Occipital lobe (tissue), 2 donors: ENCODE measurements around the gene RPL32. TPM values are rescaled to one million over a fixed set of nuclear protein-coding genes. Genes with fewer than 3 reads are reported as not detected.
"Not testable (repeated sequence)": the region's sequence is repeated elsewhere in the genome, so short reads cannot be mapped to it uniquely, and the experiment has no call there.

Source experiments
- DNase-seq: peaks from one replicate; lab custom pipeline; 2025; lab: John Stamatoyannopoulos, UW
- total RNA-seq: library from RNA; depleted of rRNA; stranded (reverse); fragments of >200 nt; gene quantifications from one replicate; pipeline ENCODE4 v1.2.3, GENCODE V29; 2014

Gene RPL32
- total RNA-seq, 1 donor from 2014 or later, result 2,076 TPM

DNA sequence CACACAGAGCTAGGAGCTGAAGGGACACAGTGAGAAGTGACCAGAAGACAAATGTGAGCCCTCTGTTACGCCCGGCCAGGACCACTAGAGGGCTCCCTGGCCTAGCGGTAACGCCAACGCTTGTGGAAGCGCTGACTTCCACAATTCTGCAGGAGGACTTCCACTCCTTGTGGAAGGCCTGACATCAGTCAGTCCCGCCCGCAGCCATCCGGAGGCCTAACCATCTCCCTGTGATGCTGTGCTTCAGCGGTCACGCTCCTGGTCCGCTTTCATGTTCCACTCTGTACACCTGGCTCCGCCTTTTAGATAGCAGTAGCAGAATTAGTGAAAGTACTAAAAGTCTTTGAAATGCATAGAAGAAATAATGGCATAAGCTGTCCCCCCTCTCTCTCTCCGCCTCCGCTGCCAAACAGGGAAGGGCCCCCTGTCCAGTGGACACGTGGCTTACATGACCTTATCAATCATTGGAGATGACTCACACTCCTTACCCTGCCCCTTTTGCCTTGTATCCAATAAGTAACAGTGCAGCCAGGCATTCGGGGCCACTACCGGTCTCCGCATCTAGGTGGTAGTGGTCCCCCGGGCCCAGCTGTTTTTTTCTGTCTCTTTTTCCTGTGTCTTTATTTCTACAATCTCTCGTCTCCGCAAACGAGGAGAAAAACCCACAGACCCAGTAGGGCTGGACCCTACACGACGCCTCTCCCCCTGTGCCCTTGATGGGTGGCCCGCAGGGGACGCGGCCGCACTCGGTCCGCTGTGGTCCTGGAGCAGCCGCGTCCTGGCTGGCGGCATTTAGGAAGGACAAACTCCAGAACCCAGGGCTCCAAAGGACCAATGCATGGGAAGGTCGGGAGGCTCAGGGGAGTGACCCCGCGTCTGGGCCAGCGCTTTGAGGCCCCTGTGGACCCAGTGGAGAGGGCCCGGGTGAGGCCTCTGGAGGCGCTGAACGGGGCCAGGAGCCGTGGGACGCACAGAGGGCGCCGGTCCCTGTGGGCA is 27.0 kb upstream of the RPL32 start:
- peak; percentile 78 for DNase-seq

DNA sequence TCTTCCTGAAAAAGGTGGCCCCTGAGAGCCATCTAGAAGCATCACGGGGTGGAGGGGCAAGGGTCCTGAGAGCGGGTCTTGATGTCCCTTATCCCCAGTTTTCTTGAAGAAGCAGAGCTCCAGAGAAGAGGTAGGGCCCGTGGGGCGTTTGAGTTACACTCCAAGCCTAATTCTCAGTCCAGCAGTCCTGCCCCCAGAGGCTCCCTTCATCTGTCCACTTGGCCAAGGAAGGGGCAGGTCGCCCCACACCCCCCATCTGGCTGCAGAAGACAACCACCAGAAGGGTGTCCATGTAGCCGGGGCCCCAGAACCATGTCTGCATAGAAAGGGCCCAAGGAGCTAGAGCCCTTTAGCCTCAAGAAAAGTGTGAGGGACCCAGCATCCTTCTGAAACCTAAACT is 25.5 kb upstream of the RPL32 start:
- DNase-seq, result no peak

DNA sequence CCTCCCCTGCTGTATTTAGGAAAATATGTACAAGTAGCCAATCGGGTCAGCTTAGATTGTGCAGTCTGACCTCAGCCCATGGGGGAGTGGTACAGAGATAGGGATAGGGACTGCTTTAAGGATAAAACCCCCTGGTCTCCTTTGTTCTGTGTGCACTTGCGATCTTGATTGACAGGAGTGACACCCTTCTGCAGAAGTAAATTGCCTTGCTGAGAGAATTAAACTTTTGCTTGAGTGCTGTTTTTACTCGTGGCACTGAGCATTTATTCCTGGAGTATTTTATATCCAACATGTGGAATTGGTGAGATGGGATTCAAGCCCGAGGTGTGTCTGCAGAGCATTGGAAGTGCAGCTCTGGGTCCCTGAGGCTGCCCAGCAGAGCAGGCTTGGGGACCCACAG is 23.9 kb upstream of the RPL32 start:
- DNase-seq, result no peak

DNA sequence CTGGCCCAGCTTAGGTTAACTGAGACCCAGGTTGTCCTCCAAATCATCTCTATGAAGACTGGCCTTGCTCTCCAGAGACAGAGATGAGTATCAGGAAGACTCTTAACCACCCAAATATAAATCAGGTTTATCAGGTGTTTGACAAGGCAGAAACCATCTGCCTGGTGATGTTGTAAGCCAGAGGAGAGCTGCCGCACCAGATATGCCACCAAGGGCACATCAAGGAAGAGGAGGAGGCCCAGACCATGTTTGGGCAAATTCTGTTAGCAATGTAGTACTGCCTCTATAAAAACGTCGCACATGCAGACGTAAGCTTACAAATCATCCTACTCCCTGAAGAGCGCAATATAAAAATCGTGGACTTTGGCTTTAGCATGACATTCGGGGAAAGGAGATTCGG is 21.0 kb upstream of the RPL32 start:
- no peak for DNase-seq

DNA sequence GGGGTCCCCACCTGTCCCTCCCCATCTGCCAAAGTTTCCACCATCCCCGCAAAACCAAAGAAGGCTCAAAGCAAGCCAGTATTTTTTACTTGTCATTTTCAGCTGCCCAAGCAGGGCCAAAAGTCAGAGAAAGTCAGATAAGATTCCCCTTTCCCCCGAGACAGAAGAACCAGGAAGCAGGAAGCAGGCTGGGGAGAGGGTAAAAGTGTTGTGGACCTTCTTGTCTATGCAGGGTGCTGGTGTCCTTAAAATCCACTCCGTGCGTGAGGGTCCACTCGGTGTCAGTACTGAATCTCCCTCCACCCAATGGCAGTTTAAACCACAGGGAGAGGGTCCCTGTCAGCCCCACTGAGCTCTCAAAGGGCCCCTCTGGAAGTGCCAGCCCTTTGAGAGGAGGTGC is 20.2 kb upstream of the RPL32 start:
- DNase-seq, result no peak

DNA sequence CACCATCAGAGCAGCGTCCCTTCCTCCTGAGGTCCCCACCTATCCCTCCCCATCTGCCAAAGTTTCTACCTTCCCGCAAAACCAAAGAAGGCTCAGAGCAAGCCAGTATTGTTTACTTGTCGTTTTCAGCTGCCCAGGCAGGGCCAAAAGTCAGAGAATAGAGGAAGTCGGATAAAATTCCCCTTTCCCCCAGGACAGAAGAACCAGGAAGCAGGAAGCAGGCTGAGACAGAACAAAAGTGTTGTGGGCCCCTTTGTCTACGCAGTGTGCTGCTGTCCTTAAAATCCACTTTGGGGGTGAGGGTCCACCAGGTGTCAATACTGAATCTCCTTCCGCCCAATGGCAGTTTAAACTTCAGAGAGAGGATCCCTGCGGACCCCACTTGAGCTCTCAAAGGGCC is 18.5 kb upstream of the RPL32 start:
- DNase-seq, result no peak

DNA sequence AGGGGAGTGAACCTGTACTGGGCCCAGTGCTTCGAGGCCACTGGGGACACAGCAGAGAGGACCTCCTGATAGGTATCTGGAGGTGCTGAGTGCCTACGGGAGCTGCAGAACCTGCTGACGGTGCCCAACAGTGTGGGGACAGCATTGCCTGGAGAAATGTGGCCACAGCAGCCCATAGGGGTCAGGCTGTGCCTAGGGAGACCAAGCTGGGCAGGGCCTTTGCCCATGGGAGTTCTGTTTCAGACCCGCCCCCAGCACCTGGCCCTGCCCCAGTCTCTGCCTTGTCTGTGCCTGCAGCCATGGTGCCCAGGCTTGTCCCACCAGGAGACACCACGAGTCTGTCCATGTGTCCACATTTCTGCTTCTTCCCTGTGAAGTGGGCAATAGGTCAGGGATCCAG is 15.3 kb upstream of the RPL32 start:
- DNase-seq, result no peak

DNA sequence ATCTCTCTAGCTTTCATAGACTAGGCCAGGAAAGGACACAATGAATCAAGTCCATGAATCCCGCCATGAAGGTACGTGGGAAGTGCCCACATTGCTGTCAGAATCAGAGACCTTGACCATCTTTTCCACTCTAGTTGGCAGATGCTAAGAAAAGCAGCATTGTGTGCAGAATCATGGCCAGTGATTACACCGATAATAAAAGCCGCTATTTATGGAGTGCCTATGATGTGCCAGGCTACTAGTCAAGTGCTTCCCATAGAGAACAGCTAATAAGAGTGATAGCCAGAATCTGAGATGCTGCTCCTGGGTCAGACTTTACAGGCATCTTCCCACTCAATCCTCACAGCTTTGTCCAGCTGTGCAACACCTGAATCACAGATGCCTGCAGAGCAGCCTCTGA is 13.2 kb upstream of the RPL32 start:
- DNase-seq, result no peak

DNA sequence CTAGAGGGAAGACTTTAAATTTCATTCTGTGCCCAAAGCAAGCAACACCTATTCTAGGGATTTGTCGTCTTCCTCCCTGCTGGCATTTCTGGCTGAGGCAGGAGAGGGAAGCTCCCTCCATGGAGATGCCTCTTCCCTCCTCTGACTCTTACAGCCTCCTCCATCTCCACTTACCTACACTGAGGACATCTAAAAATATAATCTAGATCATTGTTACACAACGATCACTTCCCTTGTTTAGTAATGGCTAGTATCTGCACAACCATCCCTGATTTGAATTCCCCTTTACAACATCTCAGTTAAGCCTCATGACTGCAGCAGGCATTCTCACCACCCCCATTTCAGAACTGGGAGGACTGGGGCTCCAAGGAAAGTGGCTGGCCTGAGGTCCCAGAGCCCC is 12.5 kb upstream of the RPL32 start:
- not testable (repeated sequence) for DNase-seq

DNA sequence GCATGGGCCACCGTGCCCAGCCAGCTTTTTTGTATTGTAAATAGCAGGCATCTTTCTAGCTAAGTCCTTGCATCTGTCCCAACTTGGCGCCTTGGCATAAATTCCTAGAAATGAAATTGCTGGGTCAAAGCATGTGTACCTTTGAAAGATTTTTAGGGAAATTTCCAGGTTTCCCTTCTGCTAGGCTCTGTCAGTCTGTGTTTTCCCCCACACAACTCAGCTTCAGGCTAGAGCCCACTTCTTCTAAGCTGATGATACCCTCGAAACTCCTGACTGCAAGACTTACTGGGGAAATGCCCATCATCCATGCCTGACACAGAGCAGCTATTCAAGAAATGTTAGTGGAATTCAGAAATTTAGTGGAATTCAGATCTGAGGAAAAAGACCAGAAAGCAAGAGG is 10.8 kb upstream of the RPL32 start:
- no peak for DNase-seq

DNA sequence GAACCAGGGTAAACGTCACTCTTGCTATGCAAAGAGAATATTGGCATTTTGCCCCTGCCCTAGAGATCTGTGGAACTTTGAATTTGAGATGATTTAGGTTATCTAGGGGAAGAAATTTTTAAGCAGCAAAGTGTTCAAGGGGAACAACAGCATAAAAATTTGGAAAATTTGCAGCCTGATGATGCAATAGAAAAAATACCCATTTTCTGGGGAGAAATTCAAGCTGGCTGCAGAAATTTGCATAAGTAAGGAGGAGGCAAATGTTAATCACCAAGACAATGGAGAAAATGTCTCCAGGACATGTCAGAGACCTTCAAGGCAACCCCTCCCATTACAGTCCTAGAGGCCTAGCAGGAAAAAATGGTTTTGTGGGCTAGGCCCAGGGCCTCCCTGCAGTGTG is 4.4 kb upstream of the RPL32 start:
- DNase-seq, result no peak

DNA sequence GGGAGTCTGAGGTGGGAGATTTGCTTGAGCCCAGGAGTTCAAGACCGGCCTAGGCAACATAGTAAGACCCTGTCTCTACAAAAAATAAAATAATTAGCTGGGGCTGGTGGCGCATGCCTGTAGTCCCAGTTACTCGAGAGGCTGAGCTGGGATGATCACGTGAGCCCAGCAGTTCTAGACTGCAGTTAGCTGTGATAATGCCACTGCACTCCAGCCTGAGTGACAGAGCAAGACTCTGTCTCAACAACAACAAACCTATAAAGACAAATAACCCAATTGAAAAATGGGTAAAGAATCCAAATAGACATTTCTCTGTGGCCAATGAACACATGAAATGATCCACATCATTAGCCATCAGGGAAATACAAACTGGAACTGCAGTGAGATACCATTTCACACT is 1.1 kb upstream of the RPL32 start:
- DNase-seq, result no peak

DNA sequence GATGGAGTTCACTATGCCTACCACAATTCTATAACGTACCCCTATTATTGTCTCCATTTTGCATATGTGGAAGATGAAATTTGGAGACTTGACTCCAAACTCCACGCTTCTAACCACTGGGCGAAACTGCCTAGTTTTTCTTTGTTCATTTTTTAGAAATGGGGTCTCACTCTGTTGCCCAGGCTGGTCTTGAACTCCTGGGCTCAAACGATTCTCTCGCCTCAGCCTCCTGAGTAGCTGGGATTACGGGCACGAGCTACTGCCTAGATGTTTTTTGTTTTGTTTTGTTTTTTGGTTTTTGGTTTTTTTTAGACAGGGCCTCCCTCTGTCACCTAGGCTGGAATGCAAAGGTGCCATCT is 584 bp upstream of the RPL32 start:
- DNase-seq, result no peak

DNA sequence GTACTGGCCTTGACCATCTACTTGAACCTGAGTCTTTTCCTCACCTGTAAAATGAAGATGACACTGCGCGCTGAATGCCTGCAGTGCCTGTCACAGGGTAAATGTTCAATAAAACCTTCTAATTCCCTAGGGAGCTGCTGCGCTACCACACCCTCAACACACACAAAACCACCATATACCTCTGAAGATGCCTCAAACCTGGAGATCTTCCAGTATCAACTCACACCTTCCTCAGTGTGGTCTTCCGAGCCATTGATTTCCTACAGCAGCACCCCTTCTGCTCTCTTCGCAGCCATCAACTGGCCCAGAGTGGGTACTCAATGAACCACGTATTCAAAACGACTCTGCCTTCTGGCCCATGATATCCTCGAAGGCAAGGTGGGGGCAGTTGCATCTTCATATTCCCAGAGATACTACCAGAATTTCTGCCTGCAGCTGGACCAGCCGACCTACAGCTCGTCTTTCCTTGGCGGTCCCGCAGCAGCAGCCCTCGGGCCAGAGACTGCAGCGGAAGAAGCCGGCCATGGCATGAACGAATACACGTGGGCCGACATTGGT is 695 bp downstream of the RPL32 start:
- no peak for DNase-seq

DNA sequence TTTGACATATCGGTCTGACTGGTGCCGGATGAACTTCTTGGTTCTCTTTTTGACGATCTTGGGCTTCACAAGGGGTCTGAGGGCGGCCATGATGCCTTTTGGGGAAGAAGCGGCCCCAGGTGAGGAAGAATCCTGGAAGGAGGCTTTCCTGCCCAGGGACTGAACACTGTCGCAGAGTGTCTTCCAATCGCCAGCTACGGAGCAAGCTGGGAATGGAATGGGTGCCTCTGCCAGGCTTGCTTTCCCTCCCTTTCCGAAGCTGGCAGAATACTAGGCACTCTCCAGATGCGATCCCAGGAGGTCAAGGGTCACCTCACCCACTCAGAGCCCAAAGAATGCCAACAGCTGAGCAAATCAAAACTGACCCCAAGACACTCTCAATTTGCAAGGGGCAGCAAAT is 1.2 kb downstream of the RPL32 start:
- DNase-seq, result not testable (repeated sequence)

DNA sequence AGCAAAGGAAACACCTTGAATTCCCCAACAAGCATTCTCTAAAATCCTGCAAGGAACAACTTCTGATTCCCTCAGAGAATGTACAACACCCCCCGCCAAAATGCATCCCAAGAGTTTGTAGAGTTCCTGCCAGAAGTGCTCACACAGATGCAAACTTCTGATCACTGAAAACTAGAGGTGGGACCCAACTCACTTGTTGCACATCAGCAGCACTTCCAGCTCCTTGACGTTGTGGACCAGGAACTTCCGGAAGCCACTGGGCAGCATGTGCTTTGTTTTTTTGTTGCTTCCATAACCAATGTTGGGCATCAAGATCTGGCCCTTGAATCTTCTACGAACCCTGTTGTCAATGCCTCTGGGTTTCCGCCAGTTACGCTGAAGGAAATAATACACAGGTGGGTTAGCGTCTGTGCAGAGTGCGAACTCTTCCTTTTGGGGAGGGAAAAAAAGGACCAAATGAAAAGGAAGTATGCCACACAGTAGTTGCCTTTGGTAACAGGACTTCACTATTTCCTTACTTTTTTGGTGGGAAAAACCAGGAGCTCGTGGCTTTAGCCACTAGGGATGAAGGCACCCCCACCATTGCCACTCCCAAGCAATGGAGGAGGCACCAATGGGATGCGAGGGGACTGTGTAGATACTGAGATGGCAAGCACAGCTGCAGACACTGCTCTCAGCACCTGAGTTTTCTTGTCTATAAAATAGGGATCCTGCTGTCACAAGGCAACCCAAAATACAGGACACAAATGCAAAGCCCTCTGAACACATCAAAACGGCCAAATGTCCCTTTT is 2.0 kb downstream of the RPL32 start:
- no peak for DNase-seq

DNA sequence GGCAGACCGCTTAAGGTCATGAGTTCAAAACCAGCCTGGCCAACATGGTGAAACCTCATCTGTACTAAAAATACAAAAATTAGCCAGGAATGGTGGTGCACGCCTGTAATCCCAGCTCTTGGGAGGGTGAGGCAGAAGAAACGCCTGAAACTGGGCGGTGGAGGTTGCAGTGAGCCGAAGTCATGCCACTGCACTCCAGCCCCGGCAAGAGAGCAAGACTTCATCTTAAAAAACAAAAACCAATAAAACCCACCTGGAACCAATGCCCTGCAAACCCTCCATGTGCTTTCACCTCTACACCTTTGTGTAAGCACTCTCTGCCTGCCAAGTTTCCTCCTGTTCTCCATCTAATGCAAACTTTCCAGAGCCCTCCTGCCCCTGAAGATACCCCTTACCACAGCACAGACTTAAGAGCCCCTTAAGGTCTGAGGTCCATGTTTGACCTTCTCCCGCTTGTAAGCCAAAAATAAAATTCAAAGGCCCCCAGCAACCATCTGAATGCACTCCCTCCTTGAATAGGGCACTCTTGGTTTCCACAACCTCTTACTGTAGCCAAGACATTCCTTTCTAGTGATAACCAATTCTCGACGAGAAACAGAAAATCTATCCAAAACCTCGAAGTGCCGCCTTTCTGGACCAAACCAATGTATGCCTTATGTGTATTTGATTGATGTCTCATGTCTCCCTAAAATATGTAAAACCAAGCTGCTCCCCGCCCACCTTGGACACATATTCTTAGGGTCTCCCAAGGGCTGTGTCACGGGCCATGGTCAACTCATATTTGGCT is 3.0 kb downstream of the RPL32 start:
- DNase-seq, result no peak

DNA sequence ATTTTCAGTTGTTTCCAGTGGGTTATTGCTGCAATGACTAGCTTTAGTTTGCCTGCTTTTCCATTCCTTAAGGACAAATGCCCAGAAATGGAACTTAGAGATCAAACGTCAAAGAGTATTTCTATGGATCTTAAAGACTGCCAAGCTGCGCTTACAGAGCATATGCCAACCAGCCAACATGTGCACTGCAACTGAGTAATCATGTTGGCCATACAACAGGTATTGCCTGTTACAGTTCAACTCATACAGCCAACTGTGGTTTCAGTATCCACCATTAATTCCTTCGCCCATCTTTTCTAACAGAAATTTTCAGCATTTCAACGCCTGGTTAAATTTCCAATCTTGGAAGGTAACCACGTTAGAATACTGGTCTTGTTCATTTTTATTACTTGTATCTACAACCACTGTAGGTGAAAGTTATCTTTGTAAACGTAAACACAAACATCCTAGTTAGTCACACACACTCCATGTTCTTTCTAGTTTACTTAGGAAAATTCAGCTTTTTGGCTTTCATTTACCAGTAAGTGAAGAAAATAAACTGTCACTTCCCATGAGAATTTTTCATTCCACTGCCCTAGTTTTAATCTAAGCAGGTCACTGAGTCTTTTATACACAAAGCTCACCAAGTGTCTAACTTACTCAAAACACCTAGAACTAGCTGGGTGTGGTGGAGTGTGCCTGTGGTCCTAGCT is 3.9 kb downstream of the RPL32 start:
- DNase-seq, result no peak

DNA sequence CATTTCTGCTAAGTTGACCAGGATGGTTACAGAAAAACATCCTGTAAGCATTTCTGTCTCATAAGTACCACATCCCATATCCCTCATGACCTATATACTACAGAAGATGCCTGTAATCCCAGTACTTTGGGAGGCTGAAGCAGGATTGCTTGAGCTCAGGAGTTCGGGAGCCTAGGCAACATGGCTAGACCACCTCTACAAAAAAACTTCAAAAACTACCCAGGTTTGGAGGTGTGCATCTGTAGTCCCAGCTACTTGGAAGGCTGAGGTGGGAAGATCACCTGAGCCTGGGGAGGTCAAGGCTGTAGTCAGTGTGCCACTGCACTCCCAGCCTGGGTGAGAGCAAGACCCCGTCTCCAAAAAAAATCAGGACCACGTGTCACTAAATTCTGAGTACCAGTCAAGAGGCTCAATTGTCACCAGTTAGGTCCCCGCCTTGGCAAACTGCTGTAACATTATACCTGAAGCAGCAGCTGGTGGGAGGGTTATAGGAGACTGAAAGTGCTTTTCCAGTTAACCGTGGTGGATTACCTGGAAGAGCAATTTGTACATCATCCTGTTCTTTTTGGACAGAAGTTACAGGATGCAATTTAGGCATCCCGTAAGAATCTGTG is 6.2 kb downstream of the RPL32 start:
- DNase-seq, result no peak
